Activated CD8-positive, alpha-beta memory T cell treated with anti-CD3 and anti-CD28 coated beads for 36 hours (primary cell): Measurements from ENCODE around the gene ZNF507. TPM values are rescaled to one million over a fixed set of nuclear protein-coding genes. Genes with fewer than 3 reads are reported as not detected.

Source experiments
- CTCF ChIA-PET: fragments of 350-600 bp; sonication (Branson Sonifier 250); formaldehyde crosslinking; loops from one replicate; lab custom pipeline; 2021; ENCODE audit warnings: antibody characterized with exemption; lab: Charles Lee
- POLR2A ChIA-PET: fragments of 350-600 bp; sonication (Branson Sonifier 250); formaldehyde crosslinking; loops from one replicate; lab custom pipeline; 2021; ENCODE audit warnings: antibody characterized with exemption; lab: Charles Lee
- total RNA-seq, 2 experiments: library from RNA; stranded (reverse); gene quantifications; one replicate each; pipeline ENCODE4 v1.2.3, GENCODE V29; 2021

The ZNF507 gene
- total RNA-seq = 10 to 100 TPM; 26.6 to 28.8 TPM

GRCh38 chr19:32345261-32346207 is at the start of gene ZNF507:
Gene ZNF507, plus strand, starts transcription at chr19:32345610. Its CDS starts 7,221 bp downstream, at chr19:32352831.
- ChIA-PET POLR2A (interaction anchor here (1.0 to 1.5 kb wide), 2 partner anchors 60 to 235 kb away, joined by 3 to 9 read pairs; partner anchors contain the start of genes DPY19L3 and PDCD5), CTCF (interaction anchor here (1.3 kb wide), 1 partner anchor 58 kb away, joined by 3 read pairs; no protein-coding TSS in a partner anchor)

DNA sequence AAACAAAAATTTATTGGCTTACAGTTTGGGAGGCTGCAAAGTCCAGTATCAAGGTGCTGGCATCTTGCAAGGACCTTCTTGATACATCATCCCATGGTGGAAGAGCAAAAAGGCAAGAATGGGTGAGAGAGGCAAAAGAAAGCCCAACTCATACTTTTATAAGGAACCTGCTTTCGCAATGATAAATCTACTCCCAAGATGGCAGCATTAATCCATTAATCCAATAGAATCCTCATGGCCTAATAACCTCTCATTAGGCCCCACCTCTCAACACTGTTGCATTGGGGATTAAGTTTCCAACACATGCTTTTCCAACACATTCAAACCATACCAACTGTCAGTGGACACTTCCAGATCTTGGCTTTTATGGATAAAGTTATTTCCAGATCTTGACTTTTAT is 48.7 kb upstream of the ZNF507 start:
- CTCF ChIA-PET = no interaction called here
- POLR2A ChIA-PET = no interaction called here

DNA sequence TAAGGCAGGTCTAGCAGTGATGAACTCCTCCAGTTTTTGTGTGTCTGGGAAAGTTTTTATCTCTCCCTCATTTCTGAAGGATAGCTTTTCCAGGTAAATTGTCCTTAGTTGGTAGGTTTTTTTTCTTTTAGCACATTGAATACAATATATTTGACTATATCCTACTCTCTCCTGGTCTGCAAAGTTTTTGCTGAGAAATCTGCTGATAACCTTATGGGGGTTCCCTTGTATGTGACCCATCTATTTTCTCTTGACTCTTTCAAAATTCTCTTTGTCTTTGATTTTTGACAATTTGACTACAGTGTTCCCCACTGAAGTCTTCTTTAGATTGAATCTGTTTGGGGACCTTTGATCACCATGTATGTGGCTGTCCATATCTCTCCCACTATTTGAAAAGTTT is 42.6 kb upstream of the ZNF507 start:
- POLR2A ChIA-PET = no interaction called here
- CTCF ChIA-PET = no interaction called here

DNA sequence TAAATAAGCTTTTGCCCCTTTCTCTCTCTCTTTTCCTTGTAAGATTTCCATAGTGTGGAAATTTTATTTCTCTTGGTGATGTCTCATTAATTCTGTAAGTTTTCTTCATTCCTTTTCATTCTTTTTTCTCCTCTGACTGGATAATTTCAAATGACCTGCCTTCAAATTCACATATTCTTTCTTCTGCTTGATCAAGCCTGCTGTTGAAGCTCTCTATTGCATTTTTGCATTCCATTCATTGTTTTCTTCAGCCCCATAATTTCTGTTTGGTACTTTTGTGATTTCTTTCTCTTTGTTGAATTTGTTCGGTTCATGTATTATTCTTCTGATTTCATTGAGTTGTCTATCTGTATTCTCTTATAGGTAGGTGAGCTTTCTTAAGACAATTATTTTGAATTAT is 42.2 kb upstream of the ZNF507 start:
- ChIA-PET POLR2A (no interaction called here), CTCF (no interaction called here)

GRCh38 chr19:32307591-32307990 is 37.8 kb upstream of the ZNF507 start:
- CTCF ChIA-PET = no interaction called here
- POLR2A ChIA-PET = no interaction called here

DNA sequence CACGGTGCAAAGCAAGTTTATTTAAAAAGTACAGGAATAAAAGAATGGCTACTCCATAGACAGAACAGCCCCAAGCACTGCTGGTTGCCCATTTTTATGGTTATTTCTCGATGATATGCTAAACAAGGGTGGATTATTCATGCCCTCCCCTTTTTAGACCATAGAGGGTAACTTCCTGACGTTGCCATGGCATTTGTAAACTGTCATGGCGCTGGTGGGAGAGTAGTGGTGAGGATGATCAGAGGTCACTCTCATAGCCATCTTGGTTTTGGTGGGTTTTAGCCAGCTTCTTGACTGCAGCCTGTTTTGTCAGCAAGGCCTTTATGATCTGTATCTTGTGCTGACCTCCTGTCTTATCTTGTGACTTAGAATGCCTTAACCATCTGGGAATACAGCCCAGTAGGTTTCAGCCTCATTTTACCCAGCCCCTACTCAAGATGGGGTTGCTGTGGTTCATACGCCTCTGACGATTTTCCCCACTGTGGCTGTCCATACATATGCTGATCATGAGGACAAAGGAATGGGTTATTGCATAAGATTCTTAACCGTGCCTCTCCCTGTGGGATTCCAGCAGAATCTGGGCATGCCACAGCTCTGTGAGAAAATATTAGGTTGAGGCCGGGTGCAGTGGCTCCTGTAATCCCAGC is 36.9 kb upstream of the ZNF507 start:
- POLR2A ChIA-PET = no interaction called here
- CTCF ChIA-PET = no interaction called here

DNA sequence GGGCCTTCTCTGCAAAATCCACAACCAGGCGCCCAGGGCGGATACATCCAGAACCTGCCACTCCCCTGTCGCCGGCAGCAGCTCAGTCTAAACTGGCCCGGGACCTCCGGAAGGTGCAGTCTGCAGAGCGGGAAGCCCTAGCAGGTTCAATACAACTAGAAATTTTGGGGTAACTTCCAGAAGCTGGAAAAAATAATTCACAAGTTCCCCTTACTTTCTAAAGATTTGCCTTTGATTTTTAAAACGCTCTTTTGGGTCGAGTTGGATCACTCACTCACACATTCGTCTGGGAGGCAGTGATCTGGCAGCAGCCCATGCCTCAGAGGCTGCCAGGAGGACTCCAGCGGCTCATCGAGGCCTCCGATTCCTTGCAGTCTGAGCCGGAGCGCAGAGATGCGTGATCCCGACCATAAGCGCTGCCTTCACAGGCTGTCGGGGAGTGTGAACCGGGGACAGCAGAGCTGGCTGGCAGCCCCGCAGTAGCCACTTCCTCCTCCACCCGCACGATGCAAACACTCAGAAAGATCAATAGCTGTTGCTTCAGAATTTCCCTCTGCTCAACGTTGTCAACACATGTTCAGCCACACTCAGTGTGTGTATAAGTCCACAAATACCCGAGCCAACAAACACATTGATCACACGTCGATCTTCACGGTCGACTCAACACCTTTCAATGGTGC is 35.6 kb upstream of the ZNF507 start:
- ChIA-PET POLR2A (no interaction called here), CTCF (no interaction called here)

GRCh38 chr19:32311371-32311770 is 34.0 kb upstream of the ZNF507 start:
- CTCF ChIA-PET = no interaction called here
- POLR2A ChIA-PET = no interaction called here

DNA sequence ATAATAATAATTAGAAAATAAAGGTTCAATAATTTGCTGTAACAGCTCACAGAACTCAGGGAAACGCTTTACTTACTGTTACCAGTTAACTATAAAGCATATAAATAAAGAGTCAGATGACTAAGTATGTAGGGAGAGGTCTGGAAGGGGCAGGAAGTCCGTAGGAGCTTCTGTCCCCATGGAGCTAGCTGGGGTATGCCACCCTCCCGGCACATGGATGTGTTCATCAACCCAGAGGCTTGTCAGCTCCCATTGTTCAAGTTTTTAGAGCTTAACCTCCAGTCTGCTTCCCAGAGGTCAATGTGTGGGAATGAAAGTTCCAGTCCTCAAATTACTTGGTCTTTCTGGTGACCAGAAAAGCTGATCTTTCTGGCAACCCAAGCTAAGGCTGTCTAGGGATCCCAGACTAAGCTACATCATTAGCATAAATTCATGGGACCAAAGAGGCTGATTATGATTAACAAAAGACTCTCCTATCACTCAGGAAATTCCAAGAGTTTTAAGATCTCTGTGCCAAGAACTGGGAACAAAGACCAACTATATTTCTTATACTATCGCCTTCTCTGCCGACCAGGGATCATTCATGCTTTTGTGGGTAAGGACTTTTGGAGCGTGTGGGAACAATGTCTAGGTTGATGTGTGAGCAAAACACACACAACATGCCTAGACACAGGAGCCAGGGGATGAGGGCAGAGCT is 31.7 kb upstream of the ZNF507 start:
- ChIA-PET CTCF (interaction anchor here (0.6 kb wide), 1 partner anchor 1768 kb away, joined by 6 read pairs; no protein-coding TSS in a partner anchor), POLR2A (interaction anchor here (0.5 kb wide), 1 partner anchor 910 kb away, joined by 3 read pairs; no protein-coding TSS in a partner anchor)

DNA sequence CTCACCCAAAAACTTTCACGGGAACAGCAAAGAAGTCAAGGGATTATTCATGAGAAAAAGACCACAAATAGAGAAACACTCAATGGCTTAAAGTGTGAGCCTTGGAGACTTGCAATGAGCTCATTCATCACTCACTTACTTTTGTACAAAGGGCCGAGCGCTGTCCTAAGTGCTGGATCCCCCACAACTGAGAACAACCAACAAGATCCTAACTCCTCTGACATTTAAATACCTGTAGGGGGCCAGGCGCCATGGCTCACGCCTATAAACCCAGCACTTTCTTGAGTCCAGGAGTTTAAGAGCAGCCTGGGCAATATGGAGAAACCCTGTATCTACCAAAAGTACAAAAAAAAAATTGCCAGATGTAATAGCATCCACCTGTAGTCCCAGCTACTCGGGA is 29.4 kb upstream of the ZNF507 start:
- ChIA-PET POLR2A (no interaction called here), CTCF (no interaction called here)

GRCh38 chr19:32317086-32317485 is 28.3 kb upstream of the ZNF507 start:
- CTCF ChIA-PET = no interaction called here
- POLR2A ChIA-PET = no interaction called here

DNA sequence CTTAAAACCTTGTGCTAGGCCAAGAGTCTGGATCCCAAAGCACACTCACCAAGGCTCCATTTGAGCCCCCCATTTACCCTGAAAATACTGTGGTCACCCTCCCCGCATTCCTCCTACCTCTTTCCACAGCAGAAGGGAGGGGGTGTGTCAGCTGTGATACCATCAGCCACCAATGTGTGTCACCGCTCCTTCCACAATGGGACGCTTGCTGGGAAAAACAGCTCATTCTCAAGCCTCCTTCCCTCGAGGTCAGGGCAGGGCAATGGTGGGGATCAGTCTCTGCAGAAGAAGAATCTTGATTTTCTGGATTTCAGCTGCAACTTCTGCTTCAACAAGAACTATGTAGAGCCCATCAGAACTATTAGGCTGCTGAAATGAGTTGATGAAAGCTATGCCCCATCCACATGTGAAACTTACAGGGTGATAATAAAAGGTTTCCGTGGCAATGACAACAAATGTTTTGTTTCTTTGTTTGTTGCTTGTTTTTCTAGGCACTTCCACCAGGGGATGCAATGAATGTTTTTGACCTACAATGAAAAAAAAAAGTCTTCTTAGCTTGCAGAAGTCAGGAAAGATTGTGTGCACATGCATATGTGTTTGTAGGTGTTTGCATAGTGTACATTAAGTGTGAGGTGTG is 26.4 kb upstream of the ZNF507 start:
- ChIA-PET CTCF (no interaction called here), POLR2A (no interaction called here)

DNA sequence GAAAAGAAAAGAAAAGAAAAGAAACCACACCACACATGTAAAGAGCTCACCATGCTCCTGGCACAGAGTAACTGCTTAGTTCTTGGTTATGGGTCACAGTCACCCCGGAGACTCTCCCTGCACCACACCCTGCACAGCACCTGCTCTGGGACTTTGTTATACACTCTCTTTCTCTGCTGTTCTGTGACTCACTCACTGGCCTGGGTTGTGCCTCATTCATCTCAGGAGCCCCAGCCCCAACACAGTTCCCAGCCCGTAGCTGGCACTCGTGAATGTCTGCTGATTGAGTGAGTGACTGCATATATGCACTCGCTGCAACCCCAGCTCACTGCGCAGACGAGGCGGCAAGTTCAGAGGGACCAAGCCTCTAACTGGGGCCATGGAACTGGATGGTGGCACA is 22.9 kb upstream of the ZNF507 start:
- POLR2A ChIA-PET = no interaction called here
- CTCF ChIA-PET = no interaction called here

DNA sequence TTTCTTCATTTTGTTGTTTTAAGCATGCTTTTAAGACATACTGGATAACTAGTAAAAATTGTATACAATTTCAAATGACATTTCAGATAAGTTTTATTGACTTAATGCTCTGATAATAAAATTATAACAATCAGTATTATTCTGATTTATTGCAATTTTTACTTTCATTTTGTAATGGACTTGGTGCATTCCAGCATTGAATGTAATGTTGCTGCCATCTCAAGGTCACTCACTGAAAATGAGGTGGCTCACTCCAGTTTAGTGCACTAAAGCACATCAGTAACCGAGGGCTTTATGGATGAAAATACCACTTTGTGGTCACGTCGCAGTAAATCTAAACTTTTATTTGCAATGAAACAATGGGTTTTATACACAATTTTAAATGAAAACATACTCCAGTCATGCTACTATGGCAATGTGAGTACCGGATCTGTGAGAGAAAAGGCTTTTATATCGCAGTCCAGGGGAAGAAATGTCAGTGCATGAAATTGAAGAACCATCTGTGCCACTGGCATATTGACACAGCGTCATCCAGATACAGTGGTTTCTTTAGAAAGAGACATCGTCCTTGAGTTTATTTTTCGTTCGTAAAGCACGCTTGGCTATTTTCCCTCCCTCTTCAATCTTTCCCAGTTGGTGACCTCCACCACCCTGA is 20.7 kb upstream of the ZNF507 start:
- ChIA-PET POLR2A (no interaction called here), CTCF (no interaction called here)

DNA sequence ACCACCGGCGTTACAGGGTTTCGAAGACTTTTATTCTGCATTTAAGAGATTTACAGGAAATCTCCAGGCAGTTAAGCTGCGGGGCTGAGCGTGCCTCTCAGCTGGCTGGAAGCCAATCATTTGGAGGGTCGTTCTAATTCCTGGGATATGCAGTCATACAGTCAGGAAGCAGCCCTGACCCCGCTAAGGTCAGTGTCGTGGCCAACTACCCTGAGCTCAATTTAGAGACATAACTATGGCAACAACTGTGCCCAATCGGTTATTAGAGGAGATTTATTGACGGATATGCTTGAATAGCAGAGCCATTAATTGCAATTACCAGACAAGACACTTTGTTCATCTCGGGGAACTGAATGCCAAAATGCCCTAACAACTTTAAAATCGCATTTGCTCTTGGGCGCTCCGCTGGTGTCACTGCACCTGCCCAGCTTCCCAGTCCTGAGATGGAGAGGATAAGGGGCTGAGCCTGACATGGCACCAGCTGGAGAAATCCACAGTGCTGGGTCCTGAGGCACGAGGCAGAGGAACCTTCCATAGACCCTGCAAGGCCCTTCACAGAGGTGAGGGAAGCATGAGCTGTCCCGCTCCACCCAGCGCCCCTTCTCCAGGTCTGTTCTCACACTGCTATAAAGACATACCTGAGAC is 15.1 kb upstream of the ZNF507 start:
- CTCF ChIA-PET = no interaction called here
- POLR2A ChIA-PET = no interaction called here

DNA sequence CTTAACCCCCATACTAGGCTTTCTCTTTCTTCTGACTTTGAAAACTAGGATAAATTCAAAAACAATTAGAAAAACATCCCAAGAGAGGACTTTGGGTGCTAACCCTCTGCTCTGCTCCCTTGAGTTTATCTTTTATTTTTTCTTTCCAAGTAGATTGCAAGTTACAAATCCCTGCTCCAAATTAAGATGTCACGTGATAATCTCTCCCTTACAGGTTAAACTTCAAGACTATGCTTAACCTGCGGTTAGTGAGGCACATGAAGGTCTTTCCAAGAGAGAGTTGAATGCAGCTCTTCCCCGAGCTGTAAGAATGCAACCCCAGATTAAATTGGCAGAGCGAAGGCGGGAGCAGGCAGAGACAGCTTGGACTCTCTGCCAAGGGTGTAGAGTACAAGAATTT is 12.2 kb upstream of the ZNF507 start:
- ChIA-PET CTCF (no interaction called here), POLR2A (no interaction called here)

GRCh38 chr19:32336259-32337083 is 8.9 kb upstream of the ZNF507 start:
- CTCF ChIA-PET = no interaction called here
- POLR2A ChIA-PET = no interaction called here
